Measurements from ENCODE around the gene N4BP2L2.

DNA sequence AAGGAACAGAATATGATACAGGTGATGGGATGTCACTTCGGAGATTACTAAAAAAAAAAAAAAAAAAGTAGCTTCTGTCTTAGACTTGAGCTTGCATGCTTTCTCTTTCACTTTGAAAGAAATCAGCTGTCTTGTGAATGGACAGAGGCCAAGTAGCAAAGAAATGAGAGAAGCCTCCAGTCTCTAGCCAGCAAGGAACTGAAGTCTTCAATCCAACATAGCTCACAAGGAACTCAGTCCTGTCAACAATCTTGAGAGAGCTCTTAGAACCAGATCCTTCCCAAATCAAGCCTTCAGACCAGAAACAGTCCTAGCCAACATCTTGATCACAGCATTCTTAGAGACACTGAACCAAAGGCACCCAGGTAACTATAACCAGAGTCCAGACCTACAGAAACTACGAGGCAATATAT lies 7.7 kb downstream of the N4BP2L2 start:
- TF ChIP-seq, protein P1, sequence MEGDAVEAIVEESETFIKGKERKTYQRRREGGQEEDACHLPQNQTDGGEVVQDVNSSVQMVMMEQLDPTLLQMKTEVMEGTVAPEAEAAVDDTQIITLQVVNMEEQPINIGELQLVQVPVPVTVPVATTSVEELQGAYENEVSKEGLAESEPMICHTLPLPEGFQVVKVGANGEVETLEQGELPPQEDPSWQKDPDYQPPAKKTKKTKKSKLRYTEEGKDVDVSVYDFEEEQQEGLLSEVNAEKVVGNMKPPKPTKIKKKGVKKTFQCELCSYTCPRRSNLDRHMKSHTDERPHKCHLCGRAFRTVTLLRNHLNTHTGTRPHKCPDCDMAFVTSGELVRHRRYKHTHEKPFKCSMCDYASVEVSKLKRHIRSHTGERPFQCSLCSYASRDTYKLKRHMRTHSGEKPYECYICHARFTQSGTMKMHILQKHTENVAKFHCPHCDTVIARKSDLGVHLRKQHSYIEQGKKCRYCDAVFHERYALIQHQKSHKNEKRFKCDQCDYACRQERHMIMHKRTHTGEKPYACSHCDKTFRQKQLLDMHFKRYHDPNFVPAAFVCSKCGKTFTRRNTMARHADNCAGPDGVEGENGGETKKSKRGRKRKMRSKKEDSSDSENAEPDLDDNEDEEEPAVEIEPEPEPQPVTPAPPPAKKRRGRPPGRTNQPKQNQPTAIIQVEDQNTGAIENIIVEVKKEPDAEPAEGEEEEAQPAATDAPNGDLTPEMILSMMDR (IDR thresholded peaks at IDR 0.05 in 2 of 3, conservative IDR thresholded peaks at IDR 0.05 in 1 of 3; ENCODE audit: borderline replicate concordance in 1 of 3, insufficient read depth in 1 of 3, low read depth in 2 of 3, low read length in 2 of 3), result no peak
- no peak for TF ChIP-seq ELF1 (IDR thresholded peaks at IDR 0.05; ENCODE audit: borderline replicate concordance, low read depth)

Measured in HCT116 (cell line).